Liver (tissue), 9 donors: ENCODE data around the gene AFTPH. TPM values are rescaled to one million over a fixed set of nuclear protein-coding genes. Genes with fewer than 3 reads are reported as not detected.

Experiments
- DNase-seq: peaks from one replicate; pipeline ENCODE4 v3.0.0-alpha.2; 2017; ENCODE audit warnings: low spot score
- H3K27ac ChIP-seq, 2 donors: one replicate each; pipeline ENCODE4 v1.7.0; 2013; ENCODE audit warnings: inconsistent platforms in 2 of 2, low read length in 2 of 2, control low read depth in 1 of 2, low read depth in 1 of 2, mild to moderate bottlenecking in 1 of 2
- H3K27me3 ChIP-seq, 4 donors: one replicate each; pipeline versions ENCODE4 v1.6.1 to v1.7.0; 2013; ENCODE audit warnings: low read length in 3 of 4, inconsistent platforms in 1 of 4, mild to moderate bottlenecking in 1 of 4, moderate library complexity in 1 of 4; ENCODE audit not compliant: control insufficient read depth in 4 of 4, insufficient read depth in 4 of 4
- H3K36me3 ChIP-seq, 4 donors: one replicate each; pipeline versions ENCODE4 v1.6.1 to v1.7.0; 2013; ENCODE audit warnings: low read length in 3 of 4, mild to moderate bottlenecking in 3 of 4, low read depth in 1 of 4, moderate library complexity in 1 of 4; ENCODE audit not compliant: control insufficient read depth in 4 of 4, insufficient read depth in 3 of 4
- H3K4me1 ChIP-seq, 4 donors: one replicate each; pipeline versions ENCODE4 v1.6.1 to v1.7.0; 2013; ENCODE audit warnings: low read length in 3 of 4, mild to moderate bottlenecking in 3 of 4, moderate library complexity in 1 of 4; ENCODE audit not compliant: control insufficient read depth in 4 of 4, insufficient read depth in 4 of 4
- H3K4me3 ChIP-seq, 3 donors: one replicate each; pipeline versions ENCODE4 v1.6.1 to v1.7.0; 2013; ENCODE audit warnings: low read length in 3 of 3, control low read depth in 1 of 3, low read depth in 1 of 3, mild to moderate bottlenecking in 1 of 3
- H3K9ac ChIP-seq, 2 donors: one replicate each; pipeline ENCODE4 v1.7.0; 2013; ENCODE audit warnings: low read length in 2 of 2, mild to moderate bottlenecking in 2 of 2, moderate library complexity in 2 of 2, control low read depth in 1 of 2, low read depth in 1 of 2
- H3K9me3 ChIP-seq, 4 donors: one replicate each; pipeline versions ENCODE4 v1.6.1 to v1.7.0; 2013; ENCODE audit warnings: low read length in 3 of 4; ENCODE audit not compliant: control insufficient read depth in 4 of 4
- FOXA1 ChIP-seq: IDR thresholded peaks from 2 replicates; pipeline ENCODE4 v1.6.1; 2016; ENCODE audit warnings: antibody characterized with exemption
- FOXA2 ChIP-seq: IDR thresholded peaks from 2 replicates; pipeline ENCODE4 v1.6.1; 2016; ENCODE audit warnings: antibody characterized with exemption
- GABPA ChIP-seq, 2 donors: IDR thresholded peaks in 1 of 2; conservative IDR thresholded peaks in 1 of 2; 2 replicates each; pipeline ENCODE4 v1.6.1; 2016; ENCODE audit warnings: antibody characterized with exemption in 2 of 2, mild to moderate bottlenecking in 1 of 2, moderate library complexity in 1 of 2
- HNF4A ChIP-seq, 2 donors: conservative IDR thresholded peaks; 2 replicates each; pipeline ENCODE4 v1.6.1; 2016; ENCODE audit warnings: antibody characterized with exemption in 2 of 2, mild to moderate bottlenecking in 2 of 2
- JUND ChIP-seq, 2 donors: IDR thresholded peaks; 2 replicates each; pipeline ENCODE4 v1.6.1; 2016; ENCODE audit warnings: antibody characterized with exemption in 2 of 2
- NR2F2 ChIP-seq: IDR thresholded peaks from 2 replicates; pipeline ENCODE4 v1.6.1; 2016; ENCODE audit warnings: antibody characterized with exemption
- RAD21 ChIP-seq, 2 donors: IDR thresholded peaks; 2 replicates each; pipeline ENCODE4 v1.6.1; 2016; ENCODE audit warnings: antibody characterized with exemption in 2 of 2, mild to moderate bottlenecking in 2 of 2
- RXRA ChIP-seq, 2 donors: IDR thresholded peaks; 2 replicates each; pipeline ENCODE4 v1.6.1; 2017 to 2018; ENCODE audit warnings: antibody characterized with exemption in 2 of 2, mild to moderate bottlenecking in 1 of 2
- SP1 ChIP-seq: IDR thresholded peaks from 2 replicates; pipeline ENCODE4 v1.6.1; 2018; ENCODE audit warnings: antibody characterized with exemption, mild to moderate bottlenecking
- TAF1 ChIP-seq: conservative IDR thresholded peaks from 2 replicates; pipeline ENCODE4 v1.6.1; 2016; ENCODE audit warnings: antibody characterized with exemption, mild to moderate bottlenecking
- YY1 ChIP-seq: IDR thresholded peaks from 2 replicates; pipeline ENCODE4 v1.6.1; 2016; ENCODE audit warnings: antibody characterized with exemption, mild to moderate bottlenecking
- WGBS: extraction: QIAGEN DNeasy Blood & Tissue Kit; methylation state at CpG from one replicate; pipeline ENCODE4 v1.1.7; 2013; 5-methylcytosine and 5-hydroxymethylcytosine counted together
- polyA plus RNA-seq, 2 donors: library from polyadenylated mRNA; stranded (reverse) in 1 of 2; unstranded in 1 of 2; fragments of 200-250 nt in 1 of 2; fragments of >200 nt in 1 of 2; fragmentation: Nextera tagmentation in 1 of 2; extraction: Ambion mirVana in 1 of 2; gene quantifications; one replicate each; pipeline versions ENCODE4 v1.2.1 to v1.2.3, GENCODE V29; 2013 to 2015
- total RNA-seq, 2 donors: library from RNA; depleted of rRNA; stranded (reverse); fragments of >200 nt; gene quantifications; one replicate each; pipeline ENCODE4 v1.2.3, GENCODE V29; 2014
- TF ChIP-seq, protein P1 (sequence below): IDR thresholded peaks from 2 replicates; pipeline ENCODE4 v1.6.1; 2016; ENCODE audit warnings: antibody characterized with exemption, mild to moderate bottlenecking
- TF ChIP-seq, protein P2 (sequence below): IDR thresholded peaks from 2 replicates; pipeline ENCODE4 v1.6.1; 2016; ENCODE audit warnings: antibody characterized with exemption
- donor health status: healthy.
- donor health status: healthy.
- donor health status: healthy.
- donor health status: healthy.
- donor health status: healthy.

AFTPH gene
- total and polyA plus RNA-seq, 4 donors, result 10.5 to 27.9 (median 20.6) TPM

DNA sequence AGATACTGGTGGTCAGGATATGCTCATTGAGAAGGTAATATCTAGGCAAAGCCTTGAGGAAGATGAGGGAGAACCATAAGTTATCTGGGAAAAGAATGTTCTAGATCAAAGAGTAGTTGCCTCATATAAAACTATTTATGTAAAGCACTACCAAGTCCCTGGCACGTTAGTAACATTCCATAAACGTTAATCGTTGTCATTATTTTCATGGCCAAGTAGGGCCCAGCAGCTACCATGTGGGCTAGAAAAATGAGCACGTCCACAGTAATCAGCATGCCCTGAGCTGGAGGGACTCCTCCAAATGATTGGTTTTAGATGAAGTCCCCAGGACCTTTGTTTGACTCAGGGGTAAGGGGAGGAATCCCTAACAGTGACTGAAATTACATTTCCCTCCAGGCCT is 32.7 kb upstream of the AFTPH start:
- H3K4me3 ChIP-seq, result no peak overlapping the region
- TF ChIP-seq GABPA (IDR thresholded peaks at IDR 0.05 in 1 of 2, conservative IDR thresholded peaks at IDR 0.05 in 1 of 2) (no peak), JUND (IDR thresholded peaks at IDR 0.05) (no peak), HNF4A (conservative IDR thresholded peaks at IDR 0.05) (no peak), FOXA2 (no peak), RAD21 (IDR thresholded peaks at IDR 0.05) (no peak), NR2F2 (no peak), SP1 (no peak), RXRA (IDR thresholded peaks at IDR 0.05) (no peak), FOXA1 (no peak), YY1 (no peak), TAF1 (no peak)
- TF ChIP-seq, protein P1, sequence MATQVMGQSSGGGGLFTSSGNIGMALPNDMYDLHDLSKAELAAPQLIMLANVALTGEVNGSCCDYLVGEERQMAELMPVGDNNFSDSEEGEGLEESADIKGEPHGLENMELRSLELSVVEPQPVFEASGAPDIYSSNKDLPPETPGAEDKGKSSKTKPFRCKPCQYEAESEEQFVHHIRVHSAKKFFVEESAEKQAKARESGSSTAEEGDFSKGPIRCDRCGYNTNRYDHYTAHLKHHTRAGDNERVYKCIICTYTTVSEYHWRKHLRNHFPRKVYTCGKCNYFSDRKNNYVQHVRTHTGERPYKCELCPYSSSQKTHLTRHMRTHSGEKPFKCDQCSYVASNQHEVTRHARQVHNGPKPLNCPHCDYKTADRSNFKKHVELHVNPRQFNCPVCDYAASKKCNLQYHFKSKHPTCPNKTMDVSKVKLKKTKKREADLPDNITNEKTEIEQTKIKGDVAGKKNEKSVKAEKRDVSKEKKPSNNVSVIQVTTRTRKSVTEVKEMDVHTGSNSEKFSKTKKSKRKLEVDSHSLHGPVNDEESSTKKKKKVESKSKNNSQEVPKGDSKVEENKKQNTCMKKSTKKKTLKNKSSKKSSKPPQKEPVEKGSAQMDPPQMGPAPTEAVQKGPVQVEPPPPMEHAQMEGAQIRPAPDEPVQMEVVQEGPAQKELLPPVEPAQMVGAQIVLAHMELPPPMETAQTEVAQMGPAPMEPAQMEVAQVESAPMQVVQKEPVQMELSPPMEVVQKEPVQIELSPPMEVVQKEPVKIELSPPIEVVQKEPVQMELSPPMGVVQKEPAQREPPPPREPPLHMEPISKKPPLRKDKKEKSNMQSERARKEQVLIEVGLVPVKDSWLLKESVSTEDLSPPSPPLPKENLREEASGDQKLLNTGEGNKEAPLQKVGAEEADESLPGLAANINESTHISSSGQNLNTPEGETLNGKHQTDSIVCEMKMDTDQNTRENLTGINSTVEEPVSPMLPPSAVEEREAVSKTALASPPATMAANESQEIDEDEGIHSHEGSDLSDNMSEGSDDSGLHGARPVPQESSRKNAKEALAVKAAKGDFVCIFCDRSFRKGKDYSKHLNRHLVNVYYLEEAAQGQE, result no peak
- no peak overlapping the region for H3K9ac ChIP-seq
- DNase-seq, result no peak
- H3K27me3 ChIP-seq, result no peaks in the 10 kb centered on the region
- peaks cover 0 to 4% (median 1%) of the 10 kb centered on the region in 4 donors for H3K4me1 ChIP-seq
- 87% methylated on average over 4 of the region's 4 CpGs for WGBS
- H3K36me3 ChIP-seq, result no peaks in the 10 kb centered on the region
- H3K9me3 ChIP-seq, result no peaks in the 10 kb centered on the region
- H3K27ac ChIP-seq, result no peak overlapping the region

DNA sequence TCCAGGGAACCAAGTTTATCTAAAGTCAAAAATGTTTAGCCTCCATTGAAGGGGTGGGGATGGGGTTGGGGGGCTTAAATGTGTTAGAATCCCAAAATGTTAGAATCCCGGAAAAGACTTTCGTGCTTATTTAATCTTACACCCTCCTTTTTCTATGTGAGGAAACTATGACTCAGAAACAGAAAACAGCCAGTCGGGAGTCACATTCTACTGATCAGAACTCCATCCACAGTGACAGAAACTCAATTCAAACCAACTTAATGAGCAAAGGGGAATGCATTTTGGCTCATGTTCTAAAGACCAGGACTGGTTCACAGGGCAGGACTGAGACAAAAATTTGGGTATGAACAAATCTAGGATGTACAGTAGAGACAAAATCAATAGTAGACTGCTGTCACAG is 31.9 kb upstream of the AFTPH start:
- Histone ChIP-seq H3K27ac (no peak overlapping the region), H3K9ac (no peak overlapping the region), H3K27me3 (no peaks in the 10 kb centered on the region), H3K9me3 (no peaks in the 10 kb centered on the region), H3K36me3 (no peaks in the 10 kb centered on the region), H3K4me3 (no peak overlapping the region), H3K4me1 (peaks cover 0 to 4% (median 1%) of the 10 kb centered on the region in 4 donors)
- WGBS, result 91% methylated on average over 3 of the region's 3 CpGs
- no peak for DNase-seq
- no peak for TF ChIP-seq NR2F2
- no peak for TF ChIP-seq FOXA2
- no peak for TF ChIP-seq YY1
- TF ChIP-seq, protein P2, sequence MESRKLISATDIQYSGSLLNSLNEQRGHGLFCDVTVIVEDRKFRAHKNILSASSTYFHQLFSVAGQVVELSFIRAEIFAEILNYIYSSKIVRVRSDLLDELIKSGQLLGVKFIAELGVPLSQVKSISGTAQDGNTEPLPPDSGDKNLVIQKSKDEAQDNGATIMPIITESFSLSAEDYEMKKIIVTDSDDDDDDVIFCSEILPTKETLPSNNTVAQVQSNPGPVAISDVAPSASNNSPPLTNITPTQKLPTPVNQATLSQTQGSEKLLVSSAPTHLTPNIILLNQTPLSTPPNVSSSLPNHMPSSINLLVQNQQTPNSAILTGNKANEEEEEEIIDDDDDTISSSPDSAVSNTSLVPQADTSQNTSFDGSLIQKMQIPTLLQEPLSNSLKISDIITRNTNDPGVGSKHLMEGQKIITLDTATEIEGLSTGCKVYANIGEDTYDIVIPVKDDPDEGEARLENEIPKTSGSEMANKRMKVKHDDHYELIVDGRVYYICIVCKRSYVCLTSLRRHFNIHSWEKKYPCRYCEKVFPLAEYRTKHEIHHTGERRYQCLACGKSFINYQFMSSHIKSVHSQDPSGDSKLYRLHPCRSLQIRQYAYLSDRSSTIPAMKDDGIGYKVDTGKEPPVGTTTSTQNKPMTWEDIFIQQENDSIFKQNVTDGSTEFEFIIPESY, result no peak
- no peak for TF ChIP-seq HNF4A (conservative IDR thresholded peaks at IDR 0.05)
- no peak for TF ChIP-seq GABPA (IDR thresholded peaks at IDR 0.05 in 1 of 2, conservative IDR thresholded peaks at IDR 0.05 in 1 of 2)

DNA sequence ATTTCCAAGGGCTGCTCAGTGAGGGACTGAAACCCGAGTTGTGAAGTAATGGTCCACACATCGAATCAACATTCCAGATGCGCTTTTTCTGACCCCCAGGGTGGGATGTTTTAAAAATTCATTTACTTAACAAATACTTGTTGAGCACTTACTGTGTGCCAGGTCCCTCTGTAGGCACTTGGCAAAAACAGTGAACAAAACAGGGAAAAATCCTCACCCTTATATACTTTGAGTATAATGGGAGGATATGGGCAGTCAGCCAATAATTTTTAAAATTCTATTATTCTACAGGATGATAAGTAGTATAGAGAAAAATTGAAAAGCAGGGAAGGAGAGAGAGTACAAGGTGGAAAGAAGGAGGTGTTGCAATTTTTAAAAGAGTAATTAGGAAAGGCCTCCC is 31.3 kb upstream of the AFTPH start:
- H3K9ac ChIP-seq, result no peak overlapping the region
- H3K27ac ChIP-seq, result no peak overlapping the region
- H3K4me1 ChIP-seq, result peaks cover 0 to 4% (median 1%) of the 10 kb centered on the region in 4 donors
- 89% methylated on average over 3 of the region's 3 CpGs for WGBS
- no peak overlapping the region for H3K4me3 ChIP-seq
- H3K36me3 ChIP-seq, result no peaks in the 10 kb centered on the region
- TF ChIP-seq, protein P1, result no peak
- TF ChIP-seq RAD21 (IDR thresholded peaks at IDR 0.05), result no peak
- TF ChIP-seq, protein P2, result no peak
- TF ChIP-seq FOXA2, result no peak
- no peaks in the 10 kb centered on the region for H3K9me3 ChIP-seq
- no peak for DNase-seq
- H3K27me3 ChIP-seq, result no peaks in the 10 kb centered on the region
